ENCODE results near the gene HNRNPUL2.

The HNRNPUL2 gene

GRCh38 chr11:62665599-62666258, 61.5 kb downstream of the HNRNPUL2 start:
- DNase-seq = peak; percentile 79

DNA sequence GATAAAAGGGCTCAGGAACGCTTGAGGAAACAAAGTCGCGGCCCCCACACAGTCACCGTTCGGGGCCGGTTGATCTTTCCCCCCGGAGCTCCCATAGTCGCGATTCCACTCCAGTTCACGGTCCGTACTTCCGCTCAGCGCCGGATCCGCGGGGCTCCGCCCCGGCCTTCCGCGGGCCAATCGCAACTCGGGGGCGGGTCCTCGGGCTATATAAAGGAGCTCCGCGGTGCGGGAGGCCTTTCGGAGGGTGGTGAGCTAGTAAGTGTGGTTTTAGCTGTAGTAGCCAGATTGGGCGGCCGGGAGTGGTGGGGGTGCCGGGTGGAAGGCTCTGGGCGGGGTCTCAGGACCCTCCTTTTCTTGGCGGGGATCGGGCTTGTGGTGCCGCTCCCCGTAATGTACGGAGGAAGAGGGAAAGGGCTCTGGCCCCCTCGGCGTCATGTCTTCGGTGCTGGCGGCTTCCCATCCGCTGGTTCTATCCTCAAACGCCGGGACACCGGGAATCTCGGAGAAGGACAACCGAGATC, 62.1 kb downstream of the HNRNPUL2 start, which contains the start of the genes C11orf98 and CSKMT:
Gene C11orf98 (minus strand): TSS at position 136 of the 524 bp plus-strand sequence. CDS start 41 bp downstream, at position 95.
Gene CSKMT (plus strand): TSS at position 238 of the 524 bp plus-strand sequence. CDS start 568 bp downstream, outside the sequence.
- DNase-seq = peak; percentile 98

- DNase-seq = peak; percentile 72
Measured at GRCh38 chr11:62664405-62665074, 62.7 kb downstream of the HNRNPUL2 start.
